ENCODE results near the gene MACO1.

Gene MACO1

GRCh38 chr1:25467193-25467592, 36.5 kb downstream of the MACO1 start:
- no peak overlapping the region for H3K56ac ChIP-seq (ENCODE audit: low read length)
- H2BK120ac ChIP-seq (ENCODE audit: low read depth, low read length): no peak overlapping the region
- H3K4me1 ChIP-seq (ENCODE audit: control insufficient read depth, low read depth, low read length): no peaks in the 10 kb centered on the region
- H3K4me2 ChIP-seq (ENCODE audit: low read length): no peak overlapping the region
- no peak overlapping the region for H3K4me3 ChIP-seq (ENCODE audit: low read length)
- no peak overlapping the region for H4K5ac ChIP-seq (ENCODE audit: low read length)
- H3K79me2 ChIP-seq (ENCODE audit: control insufficient read depth, insufficient read depth, low read length): no peaks in the 10 kb centered on the region
- no peak overlapping the region for H3K9ac ChIP-seq (ENCODE audit: low read length)
- H4K8ac ChIP-seq (ENCODE audit: low read depth, low read length): no peak overlapping the region
- H2AK5ac ChIP-seq (ENCODE audit: low read length): no peak overlapping the region
- H3K23ac ChIP-seq (ENCODE audit: low read length): no peak overlapping the region
- no peaks in the 10 kb centered on the region for H3K36me3 ChIP-seq (ENCODE audit: control insufficient read depth, insufficient read depth, low read length)
- no peak overlapping the region for H3K27ac ChIP-seq (ENCODE audit: low read depth, low read length)
- no peak overlapping the region for H2BK5ac ChIP-seq (ENCODE audit: low read length)
- no CpG with 5 or more reads among the region's 4 CpGs for WGBS (ENCODE audit: extremely low coverage, insufficient coverage, low lambda C conversion rate)
- peaks cover 4% of the 10 kb centered on the region for H3K79me1 ChIP-seq (ENCODE audit: low read length)
- H3K18ac ChIP-seq (ENCODE audit: low read length): no peak overlapping the region
- no peak overlapping the region for H2BK15ac ChIP-seq (replicated peaks; ENCODE audit: low read depth)
- H3K4ac ChIP-seq (ENCODE audit: low read depth, low read length): no peak overlapping the region
- no peaks in the 10 kb centered on the region for H3K27me3 ChIP-seq (ENCODE audit: insufficient read depth, low read length, poor library complexity)
- DNase-seq: no peak

GRCh38 chr1:25467616-25468015, 36.9 kb downstream of the MACO1 start:
- Histone ChIP-seq H2AK5ac (ENCODE audit: low read length) (no peak overlapping the region), H3K56ac (ENCODE audit: low read length) (no peak overlapping the region), H3K23ac (ENCODE audit: low read length) (no peak overlapping the region), H2BK5ac (ENCODE audit: low read length) (no peak overlapping the region), H3K4ac (ENCODE audit: low read depth, low read length) (no peak overlapping the region), H3K4me2 (ENCODE audit: low read length) (no peak overlapping the region), H4K5ac (ENCODE audit: low read length) (no peak overlapping the region), H3K27me3 (ENCODE audit: insufficient read depth, low read length, poor library complexity) (no peaks in the 10 kb centered on the region), H3K36me3 (ENCODE audit: control insufficient read depth, insufficient read depth, low read length) (no peaks in the 10 kb centered on the region), H3K27ac (ENCODE audit: low read depth, low read length) (no peak overlapping the region), H3K18ac (ENCODE audit: low read length) (no peak overlapping the region), H2BK120ac (ENCODE audit: low read depth, low read length) (no peak overlapping the region), H3K79me2 (ENCODE audit: control insufficient read depth, insufficient read depth, low read length) (no peaks in the 10 kb centered on the region), H4K8ac (ENCODE audit: low read depth, low read length) (no peak overlapping the region), H3K9ac (ENCODE audit: low read length) (no peak overlapping the region), H2BK15ac (replicated peaks; ENCODE audit: low read depth) (no peak overlapping the region), H3K79me1 (ENCODE audit: low read length) (peaks cover 4% of the 10 kb centered on the region), H3K4me1 (ENCODE audit: control insufficient read depth, low read depth, low read length) (no peaks in the 10 kb centered on the region), H3K4me3 (ENCODE audit: low read length) (no peak overlapping the region)
- WGBS (ENCODE audit: extremely low coverage, insufficient coverage, low lambda C conversion rate): no CpG with 5 or more reads among the region's 1 CpG
- no peak for DNase-seq

- no peak for DNase-seq
Measured at GRCh38 chr1:25468033-25468432, 37.3 kb downstream of the MACO1 start.

GRCh38 chr1:25469177-25469576, 38.5 kb downstream of the MACO1 start:
- Histone ChIP-seq H3K4me2 (ENCODE audit: low read length) (no peak overlapping the region), H2BK120ac (ENCODE audit: low read depth, low read length) (no peak overlapping the region), H3K79me2 (ENCODE audit: control insufficient read depth, insufficient read depth, low read length) (no peaks in the 10 kb centered on the region), H3K4ac (ENCODE audit: low read depth, low read length) (no peak overlapping the region), H2AK5ac (ENCODE audit: low read length) (no peak overlapping the region), H4K8ac (ENCODE audit: low read depth, low read length) (no peak overlapping the region), H3K27ac (ENCODE audit: low read depth, low read length) (no peak overlapping the region), H4K5ac (ENCODE audit: low read length) (no peak overlapping the region), H3K27me3 (ENCODE audit: insufficient read depth, low read length, poor library complexity) (no peaks in the 10 kb centered on the region), H2BK15ac (replicated peaks; ENCODE audit: low read depth) (no peak overlapping the region), H2BK5ac (ENCODE audit: low read length) (no peak overlapping the region), H3K18ac (ENCODE audit: low read length) (no peak overlapping the region), H3K23ac (ENCODE audit: low read length) (no peak overlapping the region), H3K4me3 (ENCODE audit: low read length) (no peak overlapping the region), H3K9ac (ENCODE audit: low read length) (no peak overlapping the region), H3K79me1 (ENCODE audit: low read length) (peaks cover 3% of the 10 kb centered on the region), H3K36me3 (ENCODE audit: control insufficient read depth, insufficient read depth, low read length) (no peaks in the 10 kb centered on the region), H3K56ac (ENCODE audit: low read length) (no peak overlapping the region), H3K4me1 (ENCODE audit: control insufficient read depth, low read depth, low read length) (no peaks in the 10 kb centered on the region)
- no peak for DNase-seq
- WGBS (ENCODE audit: extremely low coverage, insufficient coverage, low lambda C conversion rate): no CpG with 5 or more reads among the region's 2 CpGs

More at GRCh38 chr1:25468033-25468432, 37.3 kb downstream of the MACO1 start:
- Histone ChIP-seq H3K36me3 (ENCODE audit: control insufficient read depth, insufficient read depth, low read length) (no peaks in the 10 kb centered on the region), H3K18ac (ENCODE audit: low read length) (no peak overlapping the region), H3K4ac (ENCODE audit: low read depth, low read length) (no peak overlapping the region), H2BK120ac (ENCODE audit: low read depth, low read length) (no peak overlapping the region), H3K27me3 (ENCODE audit: insufficient read depth, low read length, poor library complexity) (no peaks in the 10 kb centered on the region), H2BK5ac (ENCODE audit: low read length) (no peak overlapping the region), H3K4me1 (ENCODE audit: control insufficient read depth, low read depth, low read length) (no peaks in the 10 kb centered on the region), H3K4me2 (ENCODE audit: low read length) (no peak overlapping the region), H2BK15ac (replicated peaks; ENCODE audit: low read depth) (no peak overlapping the region), H3K23ac (ENCODE audit: low read length) (no peak overlapping the region), H3K79me2 (ENCODE audit: control insufficient read depth, insufficient read depth, low read length) (no peaks in the 10 kb centered on the region), H3K56ac (ENCODE audit: low read length) (no peak overlapping the region), H3K9ac (ENCODE audit: low read length) (no peak overlapping the region), H3K79me1 (ENCODE audit: low read length) (peaks cover 3% of the 10 kb centered on the region), H4K8ac (ENCODE audit: low read depth, low read length) (no peak overlapping the region), H4K5ac (ENCODE audit: low read length) (no peak overlapping the region), H3K4me3 (ENCODE audit: low read length) (no peak overlapping the region), H2AK5ac (ENCODE audit: low read length) (no peak overlapping the region), H3K27ac (ENCODE audit: low read depth, low read length) (no peak overlapping the region)

GRCh38 chr1:25472471-25472870, 41.8 kb downstream of the MACO1 start:
- H3K56ac ChIP-seq (ENCODE audit: low read length): no peak overlapping the region
- DNase-seq: no peak
- no peaks in the 10 kb centered on the region for H3K79me2 ChIP-seq (ENCODE audit: control insufficient read depth, insufficient read depth, low read length)
- no peaks in the 10 kb centered on the region for H3K36me3 ChIP-seq (ENCODE audit: control insufficient read depth, insufficient read depth, low read length)
- H3K27ac ChIP-seq (ENCODE audit: low read depth, low read length): no peak overlapping the region
- no peak overlapping the region for H2BK5ac ChIP-seq (ENCODE audit: low read length)
- H3K18ac ChIP-seq (ENCODE audit: low read length): no peak overlapping the region
- H3K4me3 ChIP-seq (ENCODE audit: low read length): no peak overlapping the region
- H3K4me2 ChIP-seq (ENCODE audit: low read length): no peak overlapping the region
- H2AK5ac ChIP-seq (ENCODE audit: low read length): no peak overlapping the region
- no peak overlapping the region for H3K9ac ChIP-seq (ENCODE audit: low read length)
- H4K8ac ChIP-seq (ENCODE audit: low read depth, low read length): no peak overlapping the region
- 100% methylated on average over 1 of the region's 4 CpGs for WGBS (ENCODE audit: extremely low coverage, insufficient coverage, low lambda C conversion rate)
- no peak overlapping the region for H3K4ac ChIP-seq (ENCODE audit: low read depth, low read length)
- no peaks in the 10 kb centered on the region for H3K27me3 ChIP-seq (ENCODE audit: insufficient read depth, low read length, poor library complexity)
- H3K4me1 ChIP-seq (ENCODE audit: control insufficient read depth, low read depth, low read length): no peaks in the 10 kb centered on the region
- no peak overlapping the region for H4K5ac ChIP-seq (ENCODE audit: low read length)
- H2BK15ac ChIP-seq (replicated peaks; ENCODE audit: low read depth): no peak overlapping the region
- H3K79me1 ChIP-seq (ENCODE audit: low read length): peaks cover 5% of the 10 kb centered on the region
- no peak overlapping the region for H2BK120ac ChIP-seq (ENCODE audit: low read depth, low read length)
- no peak overlapping the region for H3K23ac ChIP-seq (ENCODE audit: low read length)

- Histone ChIP-seq H4K8ac (ENCODE audit: low read depth, low read length) (no peak overlapping the region), H3K23ac (ENCODE audit: low read length) (no peak overlapping the region), H3K4me1 (ENCODE audit: control insufficient read depth, low read depth, low read length) (no peaks in the 10 kb centered on the region), H3K18ac (ENCODE audit: low read length) (no peak overlapping the region), H3K79me1 (ENCODE audit: low read length) (peaks cover 5% of the 10 kb centered on the region), H3K79me2 (ENCODE audit: control insufficient read depth, insufficient read depth, low read length) (no peaks in the 10 kb centered on the region), H2AK5ac (ENCODE audit: low read length) (no peak overlapping the region), H3K4me2 (ENCODE audit: low read length) (no peak overlapping the region), H3K36me3 (ENCODE audit: control insufficient read depth, insufficient read depth, low read length) (no peaks in the 10 kb centered on the region), H2BK5ac (ENCODE audit: low read length) (no peak overlapping the region), H3K9ac (ENCODE audit: low read length) (no peak overlapping the region), H3K27ac (ENCODE audit: low read depth, low read length) (no peak overlapping the region), H2BK120ac (ENCODE audit: low read depth, low read length) (no peak overlapping the region), H3K4me3 (ENCODE audit: low read length) (no peak overlapping the region), H4K5ac (ENCODE audit: low read length) (no peak overlapping the region), H3K27me3 (ENCODE audit: insufficient read depth, low read length, poor library complexity) (no peaks in the 10 kb centered on the region), H3K56ac (ENCODE audit: low read length) (no peak overlapping the region), H3K4ac (ENCODE audit: low read depth, low read length) (no peak overlapping the region), H2BK15ac (replicated peaks; ENCODE audit: low read depth) (no peak overlapping the region)
- WGBS (ENCODE audit: extremely low coverage, insufficient coverage, low lambda C conversion rate): no CpG with 5 or more reads among the region's 1 CpG
- DNase-seq: no peak
Measured at GRCh38 chr1:25473653-25474225, 43.0 kb downstream of the MACO1 start.
